Mucosa of gallbladder (tissue), 1 donor: ENCODE data around the gene MRPL32. TPM values are rescaled to one million over a fixed set of nuclear protein-coding genes. Genes with fewer than 3 reads are reported as not detected.
A peak's percentile ranks its signal among the peaks of the same experiment; 100 is the strongest.
"Not testable (repeated sequence)": the region's sequence is repeated elsewhere in the genome, so short reads cannot be mapped to it uniquely, and the experiment has no call there.

Experiments used
- DNase-seq: peaks from one replicate; pipeline ENCODE4 v3.0.0-alpha.2; 2020; ENCODE audit warnings: low spot score
- total RNA-seq: library from RNA; stranded (reverse); gene quantifications from one replicate; pipeline ENCODE4 v1.2.1, GENCODE V29; 2021
- donor health status: DM: no; HTN: no; CAD: no.

The MRPL32 gene
- total RNA-seq: 41.0 TPM

- DNase-seq: peak; percentile 96
Observed at GRCh38 chr7:42931834-42932651, at the start of gene MRPL32, which contains the start of gene PSMA2. TSS of gene MRPL32 (plus strand) at chr7:42932376. CDS start at chr7:42932387, 11 bp downstream. TSS of gene PSMA2 (minus strand) at chr7:42932174. CDS start at chr7:42932158, 16 bp downstream.

GRCh38 chr7:42883950-42884349, 48.2 kb upstream of the MRPL32 start:
- no peak for DNase-seq

GRCh38 chr7:42885183-42885582, 47.0 kb upstream of the MRPL32 start:
- DNase-seq: not testable (repeated sequence)

GRCh38 chr7:42886129-42886528, 46.0 kb upstream of the MRPL32 start:
- DNase-seq: no peak

- DNase-seq: no peak
Observed at GRCh38 chr7:42886893-42887505, 45.2 kb upstream of the MRPL32 start.

GRCh38 chr7:42893346-42894240, 38.6 kb upstream of the MRPL32 start:
- DNase-seq: no peak

GRCh38 chr7:42900842-42901241, 31.3 kb upstream of the MRPL32 start:
- DNase-seq: no peak

GRCh38 chr7:42902331-42902730, 29.8 kb upstream of the MRPL32 start:
- DNase-seq: no peak

GRCh38 chr7:42906181-42906580, 26.0 kb upstream of the MRPL32 start:
- no peak for DNase-seq

- no peak for DNase-seq
Observed at GRCh38 chr7:42907316-42907715, 24.9 kb upstream of the MRPL32 start.

GRCh38 chr7:42910306-42910705, 21.9 kb upstream of the MRPL32 start:
- DNase-seq: no peak

GRCh38 chr7:42911454-42912447, 20.4 kb upstream of the MRPL32 start, which contains the start of gene C7orf25:
TSS of gene C7orf25 (minus strand) at chr7:42912070. CDS start at chr7:42910900, 1,170 bp downstream.
- DNase-seq: peak; percentile 96

GRCh38 chr7:42913591-42913990, 18.6 kb upstream of the MRPL32 start:
- DNase-seq: no peak

- DNase-seq: no peak
Observed at GRCh38 chr7:42914009-42914408, 18.2 kb upstream of the MRPL32 start.

- no peak for DNase-seq
Observed at GRCh38 chr7:42914421-42915045, 17.6 kb upstream of the MRPL32 start.

GRCh38 chr7:42915356-42915755, 16.8 kb upstream of the MRPL32 start:
- no peak for DNase-seq

- DNase-seq: no peak
Observed at GRCh38 chr7:42922017-42922753, 10.0 kb upstream of the MRPL32 start.

- DNase-seq: no peak
Observed at GRCh38 chr7:42924223-42924838, 7.8 kb upstream of the MRPL32 start.

GRCh38 chr7:42925630-42926029, 6.5 kb upstream of the MRPL32 start:
- DNase-seq: no peak
